Stomach (tissue), 4 donors: ENCODE measurements around the gene KIR2DL4.

Experiments used
- CTCF ChIP-seq, 7 experiments: fragments of 450-650 bp in 4 of 7; fragments of 200-600 bp in 3 of 7; sonication (generic) in 3 of 7; IDR thresholded peaks; one replicate each; pipeline ENCODE4 v1.5.1; 2016 to 2019; ENCODE audit warnings: antibody characterized with exemption in 7 of 7, control low read depth in 2 of 7, mild to moderate bottlenecking in 1 of 7
- POLR2A ChIP-seq, 4 donors: fragments of 450-650 bp; IDR thresholded peaks; one replicate each; pipeline ENCODE4 v1.6.1; 2016; ENCODE audit warnings: antibody characterized with exemption in 4 of 4, control low read depth in 2 of 4, mild to moderate bottlenecking in 1 of 4, moderate library complexity in 1 of 4
- POLR2AphosphoS5 ChIP-seq, 3 donors: sonication (generic); formaldehyde crosslinking; IDR thresholded peaks; one replicate each; pipeline ENCODE4 v1.6.1; 2016; ENCODE audit warnings: antibody characterized with exemption in 3 of 3

DNA sequence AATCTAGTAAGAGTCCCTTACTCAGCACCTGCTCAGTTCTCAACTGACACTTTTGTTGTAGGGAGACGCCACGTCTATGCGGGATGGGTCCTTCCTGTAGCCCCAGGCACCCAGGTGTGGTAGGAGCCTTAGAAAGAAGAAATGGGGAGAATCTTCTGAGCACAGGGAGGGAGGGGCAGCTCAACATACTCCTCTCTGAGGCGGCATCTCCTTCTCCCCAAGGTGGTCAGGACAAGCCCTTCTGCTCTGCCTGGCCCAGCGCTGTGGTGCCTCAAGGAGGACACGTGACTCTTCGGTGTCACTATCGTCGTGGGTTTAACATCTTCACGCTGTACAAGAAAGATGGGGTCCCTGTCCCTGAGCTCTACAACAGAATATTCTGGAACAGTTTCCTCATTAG, 1.2 kb downstream of the KIR2DL4 start:
- TF ChIP-seq CTCF (IDR thresholded peaks at IDR 0.05) (no peak), POLR2A (IDR thresholded peaks at IDR 0.05) (no peak), POLR2AphosphoS5 (IDR thresholded peaks at IDR 0.05) (no peak)
